ENCODE data around the gene TNK2.

Gene TNK2

GRCh38 chr3:195815169-195815771 lies 93.1 kb downstream of the TNK2 start:
- DNase-seq (ENCODE audit: low read depth) = peak; percentile 26
- TF ChIP-seq CTCF (conservative IDR thresholded peaks at IDR 0.05; ENCODE audit: low read depth, low read length) = no peak
- no peak overlapping the region for H3K4me3 ChIP-seq (ENCODE audit: low read depth, low read length)

- TF ChIP-seq CTCF (conservative IDR thresholded peaks at IDR 0.05; ENCODE audit: low read depth, low read length) = no peak
- no peak for DNase-seq (ENCODE audit: low read depth)
- no peak overlapping the region for H3K4me3 ChIP-seq (ENCODE audit: low read depth, low read length)
Observed at GRCh38 chr3:195813916-195814640, 94.3 kb downstream of the TNK2 start.
